HG02870 (cell line): Measurements from ENCODE around the gene DCUN1D3.
A peak's percentile ranks its signal among the peaks of the same experiment; 100 is the strongest.

Experiments used
- ATAC-seq: cut with Tn5 transposase; IDR thresholded peaks from one replicate; pipeline ENCODE4 v1.9.1; 2021; ENCODE audit warnings: mild to moderate bottlenecking, moderate library complexity; ENCODE audit not compliant: unreplicated experiment

The DCUN1D3 gene

DNA sequence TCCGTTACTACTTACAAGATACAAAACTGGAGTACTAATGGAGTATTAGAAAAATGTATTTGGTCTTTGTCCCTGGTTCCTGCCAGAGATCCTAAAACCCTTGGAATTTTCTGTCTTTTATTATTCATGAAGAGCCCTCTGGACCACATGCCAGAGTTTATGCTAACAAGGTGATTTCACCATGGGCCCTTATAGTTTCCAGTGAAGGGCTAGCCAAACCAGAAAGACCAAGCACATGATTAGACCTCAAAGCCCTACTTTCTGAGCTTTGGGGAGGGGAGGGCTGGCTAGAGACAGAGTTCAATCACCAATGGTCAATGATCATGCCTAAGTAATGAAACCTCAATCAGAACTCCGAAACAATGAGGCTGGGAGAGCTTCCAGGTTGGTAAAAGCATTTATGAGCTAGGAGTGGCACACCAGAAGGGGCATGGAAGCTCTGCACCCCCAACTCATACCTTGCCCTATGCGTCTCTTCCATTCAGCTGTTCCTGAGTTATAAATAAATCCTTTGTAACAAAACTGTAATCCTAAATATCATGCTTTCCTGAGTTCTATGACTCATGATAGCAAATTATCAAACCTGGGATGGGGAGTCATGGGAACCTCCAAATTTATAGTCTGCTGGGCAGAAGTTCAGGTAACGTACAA, 10.4 kb downstream of the DCUN1D3 start:
- no peak for ATAC-seq

DNA sequence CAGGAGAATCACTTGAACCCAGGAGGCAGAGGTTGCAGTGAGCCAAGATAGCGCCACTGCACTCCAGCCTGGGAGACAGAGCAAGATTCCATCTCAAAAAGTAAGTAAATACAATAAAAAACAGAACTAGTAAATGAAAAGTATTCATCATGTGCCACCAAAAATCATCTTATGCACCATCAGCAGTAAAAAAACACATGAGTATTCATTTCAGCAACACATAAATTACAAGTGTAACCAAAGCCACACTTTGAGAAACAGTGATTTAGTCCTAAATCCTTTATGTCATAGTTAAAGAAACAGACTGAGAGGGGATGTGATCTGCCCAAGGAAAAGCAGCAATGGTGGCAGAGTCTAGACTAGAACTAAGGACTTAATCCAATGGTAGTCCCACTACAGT, 13.0 kb downstream of the DCUN1D3 start:
- ATAC-seq = no peak

DNA sequence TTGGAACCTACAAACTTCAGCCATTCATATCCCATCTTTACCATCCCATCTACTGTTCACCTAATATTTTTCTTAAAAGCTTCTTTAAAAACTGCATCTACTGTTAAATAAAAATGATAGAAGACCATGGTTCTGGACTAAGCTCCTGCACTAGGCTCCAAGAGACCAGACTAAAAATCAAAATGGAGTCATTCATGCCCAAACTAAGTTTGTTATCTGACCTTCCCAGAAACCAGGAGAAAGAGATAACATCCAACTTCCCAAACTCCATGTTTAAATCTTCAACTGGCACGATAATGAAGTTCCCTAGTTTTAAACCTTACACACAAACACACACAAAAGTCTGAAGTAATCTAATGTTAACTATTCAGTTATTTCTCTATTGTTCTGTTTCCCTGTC, 13.8 kb downstream of the DCUN1D3 start:
- no peak for ATAC-seq

DNA sequence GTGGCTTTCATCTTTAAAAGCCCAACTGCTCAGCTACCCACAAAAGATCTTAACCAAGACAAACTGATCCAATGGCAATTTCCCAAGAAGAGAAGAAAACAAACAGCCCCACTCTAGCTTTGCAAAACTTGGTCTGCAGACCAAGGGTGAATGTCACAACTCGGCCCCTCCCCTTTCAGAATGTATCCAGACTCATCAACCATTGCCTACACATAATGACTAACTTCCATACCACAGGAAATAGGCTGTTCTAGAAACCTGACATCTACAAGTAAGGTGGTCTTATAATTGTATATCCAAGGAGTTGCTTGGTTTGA, 16.0 kb downstream of the DCUN1D3 start:
- no peak for ATAC-seq

DNA sequence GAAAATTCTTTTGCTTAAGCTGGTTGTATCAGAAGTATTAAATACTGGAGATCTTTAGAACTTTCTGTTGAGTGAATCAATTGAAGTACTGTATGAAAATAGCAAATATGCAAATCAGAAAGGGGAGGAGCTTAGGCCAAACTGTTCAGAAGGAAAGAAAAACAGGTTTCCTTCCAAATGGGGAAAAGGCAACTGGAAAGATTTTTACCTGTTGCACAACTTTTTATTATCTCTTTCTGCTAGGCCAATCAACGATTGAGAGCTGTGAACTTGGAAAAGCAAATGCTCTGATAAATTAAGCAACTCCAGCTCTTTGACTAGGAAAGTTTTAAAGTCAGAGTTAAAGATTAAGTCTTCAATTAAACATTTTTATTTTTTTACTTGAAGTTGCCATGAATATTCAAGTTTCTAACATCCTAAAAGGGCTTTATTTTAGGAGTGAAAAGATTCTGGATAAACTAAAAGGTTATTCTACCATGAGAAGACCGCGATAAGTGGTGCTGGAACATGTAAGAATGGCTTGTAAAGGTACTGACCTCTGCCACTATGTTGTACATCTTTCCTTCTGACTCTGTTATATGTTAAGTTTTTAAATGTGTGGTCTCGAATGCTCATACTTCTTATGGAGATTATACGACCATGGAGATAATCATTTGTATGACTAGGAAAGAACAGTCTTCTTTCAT, 16.5 kb downstream of the DCUN1D3 start:
- no peak for ATAC-seq

DNA sequence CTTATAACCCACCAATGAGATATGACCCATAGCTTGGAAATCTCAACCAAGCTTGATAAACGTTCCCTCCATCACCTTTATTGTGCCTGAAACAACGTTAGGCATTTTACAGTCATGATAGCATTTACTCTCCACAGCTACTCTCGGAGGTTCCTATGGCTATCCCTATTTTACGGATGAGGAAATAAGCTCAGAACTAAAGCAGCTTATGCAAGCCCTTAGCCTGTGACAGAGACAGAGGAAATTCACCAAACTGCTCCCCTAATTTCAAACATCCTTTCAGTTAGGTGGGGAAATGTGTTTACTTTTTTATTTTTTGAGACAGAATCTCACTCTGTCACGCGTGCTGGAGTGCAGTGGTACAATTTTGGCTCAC, 18.7 kb downstream of the DCUN1D3 start:
- no peak for ATAC-seq

DNA sequence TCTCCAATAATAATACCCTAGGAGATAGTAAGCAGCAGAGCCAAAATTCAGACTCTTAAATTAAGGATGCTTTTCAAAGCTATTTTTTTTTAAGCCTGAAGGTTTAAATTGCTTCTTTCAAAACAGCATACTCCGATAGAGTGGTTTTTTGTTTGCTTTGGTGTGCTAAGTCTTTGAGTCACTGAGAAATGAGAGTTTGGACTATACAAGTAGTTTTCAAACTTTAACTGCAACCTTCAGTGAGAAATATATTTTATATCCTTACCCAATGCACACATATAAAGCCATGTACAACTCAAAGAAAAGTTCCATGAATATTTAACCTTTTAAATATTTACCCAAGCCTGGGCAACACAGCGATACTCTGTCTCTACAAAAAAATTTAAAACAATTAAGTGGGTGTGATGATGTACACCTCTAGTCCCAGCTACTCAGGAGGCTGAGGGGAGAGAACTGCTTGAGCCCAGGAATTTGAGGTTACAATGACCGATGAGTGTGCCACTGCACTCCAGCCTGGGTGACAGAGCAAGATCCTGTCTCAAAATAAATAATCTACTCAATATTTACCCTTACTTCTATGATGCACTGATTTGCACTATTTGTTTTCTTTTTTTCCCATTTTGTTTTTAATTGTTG, 19.2 kb downstream of the DCUN1D3 start:
- no peak for ATAC-seq

DNA sequence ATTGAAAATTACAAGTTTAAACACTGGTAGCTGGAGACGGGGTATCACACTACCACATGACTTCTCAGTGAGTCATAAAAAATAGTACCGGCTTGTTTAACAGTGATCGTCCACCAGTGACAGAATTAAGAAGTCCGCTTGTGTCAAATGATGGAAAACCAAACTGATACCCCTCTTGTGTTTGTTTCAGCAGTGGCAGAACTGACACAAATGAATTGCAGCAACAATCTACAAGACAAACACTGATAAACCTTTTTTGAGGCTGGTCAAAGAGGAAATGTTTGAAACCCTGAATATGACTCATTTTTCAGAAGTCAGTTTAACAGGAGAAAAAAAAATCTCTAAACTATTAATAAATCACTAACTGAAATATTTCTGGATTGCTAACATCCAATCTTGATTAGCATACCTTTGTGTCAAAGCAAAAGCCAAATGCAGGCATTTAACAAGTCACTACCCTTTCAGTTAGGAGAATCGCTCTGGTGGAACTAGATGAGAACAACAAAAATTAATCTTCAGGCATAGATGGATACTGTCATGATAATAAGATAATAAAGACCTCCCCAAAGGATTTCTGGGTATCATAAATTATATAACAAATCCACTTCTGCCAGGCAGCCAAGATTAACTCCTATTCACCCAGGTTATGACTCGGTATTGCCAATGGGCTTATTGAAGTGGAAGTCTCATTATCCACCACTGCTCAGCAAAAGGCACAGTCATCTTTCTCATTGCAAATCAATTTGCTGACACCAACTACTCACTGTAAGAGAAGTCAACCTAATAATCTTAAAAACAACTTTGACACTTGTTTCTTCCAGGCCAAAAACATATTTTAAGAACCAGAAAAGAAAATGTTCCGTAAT, 20.8 kb downstream of the DCUN1D3 start:
- ATAC-seq = peak; percentile 42

DNA sequence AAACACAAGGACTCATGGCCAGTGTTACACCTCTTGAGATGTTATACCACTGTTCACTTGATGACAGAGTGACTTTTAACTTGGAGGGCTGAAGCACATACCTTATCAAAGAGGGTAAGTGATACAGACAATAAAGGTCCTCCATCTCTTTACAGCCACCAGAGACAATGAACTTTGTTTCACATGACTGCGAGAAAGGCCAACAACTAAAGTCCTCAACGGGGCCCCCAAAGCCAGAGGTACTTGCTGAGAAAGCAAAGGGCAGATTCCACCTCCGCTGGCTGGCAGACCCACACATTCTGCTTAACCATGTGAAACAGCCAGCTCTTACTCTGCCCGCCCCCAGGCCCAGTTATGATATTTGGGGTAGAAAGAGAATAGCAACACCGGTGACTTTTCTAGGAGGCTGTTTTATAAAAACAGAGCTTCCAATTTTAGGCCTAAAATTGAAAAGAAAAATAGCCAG, 21.4 kb downstream of the DCUN1D3 start:
- ATAC-seq = no peak

DNA sequence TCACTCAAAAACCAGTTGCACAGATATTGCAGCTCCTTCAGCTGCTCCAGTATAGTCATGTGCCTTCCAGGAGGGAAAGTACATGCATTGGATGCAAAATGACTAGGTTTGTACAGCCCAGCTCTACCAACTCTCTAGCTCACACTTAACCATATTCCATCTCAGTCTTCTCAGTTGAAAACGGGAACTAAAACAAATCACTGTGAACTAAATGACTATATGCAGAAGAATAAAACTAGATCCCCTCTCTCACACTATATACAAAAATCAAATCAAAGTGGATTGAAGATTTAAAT, 24.9 kb downstream of the DCUN1D3 start:
- no peak for ATAC-seq

DNA sequence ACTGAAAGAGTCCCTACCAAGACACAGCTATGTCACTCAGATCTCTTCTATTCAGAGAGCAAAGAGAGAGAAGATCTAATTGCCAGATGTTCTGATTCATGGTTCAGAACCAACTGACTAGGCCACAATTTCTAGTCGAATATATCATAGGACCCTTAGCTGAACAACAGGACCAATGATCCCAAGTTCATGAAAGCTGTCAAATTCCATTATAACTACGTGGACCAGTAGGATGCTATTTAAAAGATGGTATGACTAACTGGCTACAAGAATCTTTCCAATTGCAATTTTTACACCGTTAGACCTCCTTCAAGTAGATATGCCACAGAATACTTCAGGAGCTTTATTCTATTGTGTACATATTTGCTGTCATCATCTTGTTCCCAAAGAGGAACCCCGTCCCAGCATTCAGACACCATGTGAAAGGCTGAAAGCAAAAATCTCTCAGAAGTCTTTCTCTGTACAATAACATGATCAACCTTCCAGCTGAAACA, 26.0 kb downstream of the DCUN1D3 start:
- ATAC-seq = no peak

DNA sequence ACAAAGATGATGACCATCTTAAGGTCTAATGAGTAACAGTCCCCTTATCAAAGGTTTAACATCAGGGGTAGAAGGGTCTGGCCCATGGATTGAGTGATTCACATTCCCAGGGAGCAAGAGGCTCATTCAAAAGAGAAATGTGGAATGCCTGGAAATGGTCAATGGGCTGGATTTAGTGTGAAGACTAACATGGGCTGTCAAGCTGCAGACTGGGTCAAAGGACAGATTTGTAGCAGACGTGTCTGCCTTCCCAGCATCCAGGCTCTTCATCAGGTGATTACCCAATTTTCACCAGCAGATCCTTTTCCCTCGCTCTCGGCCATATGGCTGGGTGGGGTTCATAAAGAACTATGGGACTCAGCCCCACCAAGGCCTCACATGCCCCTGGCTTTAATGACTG, 26.8 kb downstream of the DCUN1D3 start:
- ATAC-seq = no peak

DNA sequence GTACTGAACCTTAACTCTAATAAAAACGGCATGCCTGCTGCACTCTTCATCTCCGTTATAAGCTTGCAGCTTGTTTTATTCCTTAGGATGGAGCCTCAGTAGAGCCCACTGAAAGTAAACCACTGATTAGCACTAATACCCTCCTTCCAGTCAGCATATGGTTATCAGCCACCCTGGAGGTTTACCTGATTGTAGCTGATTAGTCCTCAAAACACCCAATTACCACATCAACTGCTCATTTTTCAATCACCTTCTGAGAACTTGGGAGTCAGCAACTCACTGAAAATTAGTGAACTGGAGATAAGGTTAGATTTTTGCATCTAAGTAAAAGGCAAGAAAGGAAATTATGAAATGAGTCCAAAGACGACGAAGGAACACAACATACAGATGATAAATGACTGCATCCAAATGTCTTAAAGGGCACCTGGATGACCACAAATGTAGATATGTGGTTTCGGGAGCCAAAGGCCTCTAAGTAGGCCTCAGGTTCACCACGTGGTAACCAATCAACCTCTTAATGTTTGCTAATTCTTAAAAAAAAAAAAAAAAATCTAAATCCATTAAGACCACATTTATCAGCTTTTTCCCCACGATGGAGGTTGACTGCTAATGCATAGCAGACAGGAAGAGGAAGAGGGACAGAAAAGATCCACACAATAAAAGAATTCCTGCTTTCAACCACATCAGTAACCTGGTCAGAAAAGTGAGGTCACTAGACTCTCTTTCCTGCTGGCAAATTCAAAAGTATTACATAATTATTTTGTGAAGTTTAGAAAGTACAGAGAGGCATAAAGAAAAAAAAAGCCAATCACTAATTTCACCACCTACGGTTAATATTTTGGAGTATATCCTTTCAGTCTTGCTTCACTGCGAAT, 28.0 kb downstream of the DCUN1D3 start:
- no peak for ATAC-seq

DNA sequence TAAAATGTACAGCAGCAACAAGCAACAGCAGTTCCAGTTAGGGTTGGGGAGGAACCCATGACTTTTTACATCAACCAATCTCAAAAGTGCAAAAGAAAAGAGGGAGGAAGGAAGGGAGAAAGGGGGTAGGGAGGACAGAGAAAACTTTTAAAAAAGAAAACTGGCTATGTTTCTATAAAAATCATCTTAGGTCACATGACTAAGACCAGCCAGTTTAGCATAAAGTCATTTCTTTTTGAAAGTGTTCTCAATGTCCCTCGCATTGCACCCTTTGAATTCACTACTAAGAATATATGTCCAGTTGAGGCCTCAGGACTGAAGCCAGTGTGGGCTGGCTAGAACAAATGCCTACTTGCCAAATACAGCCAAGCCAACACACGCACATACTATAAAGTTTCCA, 28.9 kb downstream of the DCUN1D3 start:
- no peak for ATAC-seq

DNA sequence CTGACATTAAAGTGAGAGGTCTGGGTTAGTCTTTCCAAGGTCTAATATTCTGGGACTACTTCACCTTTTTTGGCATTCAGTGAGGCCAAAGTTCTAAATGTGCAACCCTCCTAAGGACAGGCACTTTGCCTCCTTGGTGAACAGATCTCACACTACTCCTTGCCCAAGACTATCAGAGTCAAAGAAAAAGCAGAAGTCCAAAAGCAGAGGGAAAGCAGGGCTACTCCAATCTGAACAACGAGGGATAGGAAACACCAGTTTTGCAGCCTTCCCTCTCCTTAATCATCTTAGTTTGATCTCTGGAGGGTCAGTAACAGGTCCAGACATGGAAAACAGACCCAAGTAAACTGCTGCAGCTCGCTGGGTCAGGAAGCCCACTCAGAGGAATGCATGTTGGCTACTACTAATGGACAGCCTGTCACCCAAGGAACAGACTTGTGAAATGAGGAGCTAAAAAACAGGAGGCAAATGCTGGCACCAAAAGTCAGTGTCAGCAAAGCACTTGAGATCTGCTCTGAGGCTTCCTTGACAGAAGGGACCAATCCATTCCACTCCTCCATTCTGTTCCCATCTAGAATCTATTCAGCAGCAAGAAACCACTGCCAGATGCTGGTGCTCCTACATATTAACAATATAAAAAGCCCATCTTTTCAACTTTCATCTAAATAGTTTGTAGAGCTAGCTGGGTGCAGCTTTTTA, 29.9 kb downstream of the DCUN1D3 start:
- ATAC-seq = no peak

DNA sequence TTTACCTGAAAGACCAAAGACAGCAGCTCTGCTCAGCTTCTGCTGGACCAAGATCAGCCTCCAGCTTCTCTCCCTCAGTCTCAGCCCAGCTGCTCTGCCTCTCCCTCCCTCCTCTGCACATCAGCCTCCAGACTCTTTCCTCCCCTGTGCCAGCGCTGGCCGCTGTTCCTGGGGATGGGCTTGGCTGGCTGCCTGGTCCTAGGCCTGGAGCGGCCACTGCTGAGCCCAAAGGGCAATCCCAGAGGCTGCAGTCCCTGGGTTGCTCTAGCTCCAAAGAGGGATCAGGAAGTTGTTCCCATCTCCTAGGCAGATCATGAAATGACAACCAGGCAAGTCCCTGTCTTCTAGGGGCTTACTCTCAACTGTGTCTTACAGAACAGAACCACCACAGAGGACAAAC, 31.3 kb downstream of the DCUN1D3 start:
- ATAC-seq = no peak

DNA sequence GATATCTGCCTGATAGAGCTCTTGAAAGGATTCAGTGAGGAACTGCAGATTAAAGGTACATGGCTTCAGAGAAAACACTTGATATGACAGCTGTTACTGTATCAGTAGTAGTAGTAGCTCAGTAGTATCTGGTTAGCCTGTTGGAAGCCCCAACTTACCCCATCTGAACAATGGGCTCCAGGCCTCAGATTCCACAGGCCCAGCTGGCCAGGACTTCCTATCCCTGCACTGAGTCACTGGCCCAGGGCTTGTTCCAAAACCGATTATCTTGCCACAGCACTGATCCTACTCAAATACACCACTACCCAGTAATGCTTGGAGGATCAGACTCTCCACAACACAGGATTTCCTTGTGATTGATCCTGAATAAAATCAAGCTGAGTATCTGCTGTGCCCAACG, 32.6 kb downstream of the DCUN1D3 start:
- ATAC-seq = no peak

DNA sequence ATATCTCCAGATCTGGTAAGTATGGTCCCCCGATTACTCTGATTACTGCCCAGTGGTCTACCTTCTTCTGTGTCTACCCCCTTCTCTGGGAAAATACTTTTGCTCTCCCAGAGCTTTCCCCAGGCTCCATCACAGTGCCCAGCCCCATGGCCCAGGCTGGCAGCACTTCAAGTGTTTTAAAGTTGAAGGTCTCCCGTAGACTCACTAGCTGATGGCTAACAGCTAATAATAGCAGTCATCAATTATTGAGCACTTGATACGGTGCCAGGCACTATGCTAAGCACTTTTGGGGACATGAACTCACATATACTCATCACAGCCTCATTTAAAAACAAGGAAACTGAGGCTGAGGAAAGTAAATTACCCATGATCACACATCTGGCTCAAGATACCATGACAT, 33.4 kb downstream of the DCUN1D3 start:
- ATAC-seq = no peak

DNA sequence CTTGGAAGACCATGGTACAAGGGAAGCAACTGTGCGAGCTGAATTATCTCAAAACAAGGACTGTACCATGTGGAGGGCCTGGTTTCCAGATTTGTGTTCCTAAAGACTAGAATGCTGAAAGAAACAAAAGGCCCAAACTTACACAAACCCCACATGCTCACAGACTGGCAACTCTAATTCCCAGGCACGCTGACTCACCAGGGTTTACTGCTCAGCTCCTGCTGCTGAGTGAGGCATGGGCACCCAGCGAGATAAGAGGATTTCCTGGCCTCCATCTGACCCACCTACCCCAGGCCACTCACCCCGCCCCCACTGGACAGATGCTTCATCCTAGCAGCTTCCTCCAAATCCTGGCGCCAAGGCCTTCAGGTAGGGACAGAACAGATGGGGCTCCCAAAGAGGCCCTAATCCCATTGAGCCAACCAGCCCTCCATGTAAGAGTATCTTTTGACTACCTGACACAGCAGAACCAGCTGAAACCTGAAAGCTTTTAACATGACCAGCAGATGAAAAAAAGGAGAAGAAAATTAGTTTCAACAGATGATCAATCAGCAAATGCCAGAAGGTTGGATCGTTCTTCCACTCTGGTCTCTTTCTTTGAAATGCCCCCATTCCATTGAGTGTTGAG, 33.9 kb downstream of the DCUN1D3 start:
- ATAC-seq = no peak
